MCF 10A (cell line): Measurements from ENCODE around the gene ERC2. TPM values are rescaled to one million over a fixed set of nuclear protein-coding genes. Genes with fewer than 3 reads are reported as not detected.

Experiments
- BruUV-seq: library from RNA; stranded (reverse); fragments of 400-500 nt; replicated peaks from 2 replicates; lab custom pipeline; 2021; lab: Mats Ljungman, UMichigan
- CTCF ChIA-PET: fragments of 300-600 bp; sonication (Branson Sonifier 250); formaldehyde crosslinking; extraction: SDS; loops from one replicate; lab custom pipeline; 2021; ENCODE audit warnings: antibody characterized with exemption, inconsistent platforms; lab: Yijun Ruan, JAX
- POLR2A ChIA-PET: fragments of 300-600, 350-650 bp; sonication (Branson Sonifier 250); formaldehyde crosslinking; extraction: SDS; loops from one replicate; lab custom pipeline; 2020; ENCODE audit warnings: antibody characterized with exemption, inconsistent platforms; lab: Yijun Ruan, JAX
- DNase-seq: peaks from one replicate; pipeline ENCODE4 v3.0.0-alpha.2; 2018; ENCODE audit not compliant: unreplicated experiment
- H3K27ac Mint-ChIP-seq: one replicate; pipeline ENCODE4 v1.8.0; 2022; ENCODE audit warnings: mild to moderate bottlenecking, low read depth, mixed read lengths; ENCODE audit not compliant: unreplicated experiment
- H3K27me3 Mint-ChIP-seq: one replicate; pipeline ENCODE4 v1.8.0; 2022; ENCODE audit warnings: mixed read lengths; ENCODE audit not compliant: insufficient read depth, unreplicated experiment
- H3K36me3 Mint-ChIP-seq: one replicate; pipeline ENCODE4 v1.8.0; 2022; ENCODE audit warnings: mild to moderate bottlenecking, moderate library complexity, mixed read lengths; ENCODE audit not compliant: insufficient read depth, unreplicated experiment
- H3K4me1 Mint-ChIP-seq: one replicate; pipeline ENCODE4 v1.8.0; 2022; ENCODE audit warnings: mixed read lengths; ENCODE audit not compliant: insufficient read depth, unreplicated experiment
- H3K4me3 Mint-ChIP-seq: one replicate; pipeline ENCODE4 v1.8.0; 2022; ENCODE audit warnings: mild to moderate bottlenecking, moderate library complexity, mixed read lengths; ENCODE audit not compliant: unreplicated experiment
- H3K9me3 Mint-ChIP-seq: one replicate; pipeline ENCODE4 v1.8.0; 2022; ENCODE audit warnings: mixed read lengths; ENCODE audit not compliant: unreplicated experiment
- CTCF ChIP-seq: fragments of 200-600 bp; IDR thresholded peaks from one replicate; pipeline ENCODE4 v1.8.0; 2022; ENCODE audit warnings: antibody characterized with exemption, mild to moderate bottlenecking; ENCODE audit not compliant: unreplicated experiment
- intact Hi-C: fragments of 100-400 bp; cut with micrococcal nuclease; formaldehyde crosslinking; loops from 2 replicates; pipeline ENCODE4 v1.14.1; 2022
- total RNA-seq: library from RNA; stranded (reverse); gene quantifications from 2 replicates; pipeline ENCODE4 v1.2.3, GENCODE V29; 2022

ERC2 gene
- total RNA-seq, 1 experiment from 2014 or later: 0.42 TPM

GRCh38 chr3:56375654-56376053 lies 92.6 kb downstream of the ERC2 start:
- DNase-seq: no peak
- intact Hi-C loops: no loop called here
- no peak for TF ChIP-seq CTCF
- H3K9me3 Mint-ChIP-seq: no peaks in the 10 kb centered on the region
- H3K27ac Mint-ChIP-seq: no peak overlapping the region
- no peaks in the 10 kb centered on the region for H3K4me1 Mint-ChIP-seq
- no peaks in the 10 kb centered on the region for H3K27me3 Mint-ChIP-seq
- no peaks in the 10 kb centered on the region for H3K36me3 Mint-ChIP-seq
- BruUV-seq: no TSS peak
- no peak overlapping the region for H3K4me3 Mint-ChIP-seq
- POLR2A ChIA-PET: no interaction called here
- CTCF ChIA-PET: interaction anchor here (1.2 kb wide), 1 partner anchor 10 kb away, joined by 4 read pairs; no protein-coding TSS in a partner anchor

GRCh38 chr3:56373386-56373785 lies 94.9 kb downstream of the ERC2 start:
- no peak for TF ChIP-seq CTCF
- ChIA-PET CTCF (interaction anchor here (2.6 kb wide), 1 partner anchor 33 kb away, joined by 15 read pairs; no protein-coding TSS in a partner anchor), POLR2A (interaction anchor here (1.1 kb wide), 1 partner anchor 17 kb away, joined by 3 read pairs; no protein-coding TSS in a partner anchor)
- intact Hi-C loops: no loop called here
- H3K4me3 Mint-ChIP-seq: no peak overlapping the region
- H3K27ac Mint-ChIP-seq: no peak overlapping the region
- no peak for DNase-seq
- H3K4me1 Mint-ChIP-seq: no peaks in the 10 kb centered on the region
- no peaks in the 10 kb centered on the region for H3K9me3 Mint-ChIP-seq
- H3K27me3 Mint-ChIP-seq: no peaks in the 10 kb centered on the region
- BruUV-seq: no TSS peak
- no peaks in the 10 kb centered on the region for H3K36me3 Mint-ChIP-seq

- no peak for TF ChIP-seq CTCF
- Mint-ChIP-seq H3K4me1 (no peaks in the 10 kb centered on the region), H3K27ac (no peak overlapping the region), H3K9me3 (no peaks in the 10 kb centered on the region), H3K36me3 (no peaks in the 10 kb centered on the region), H3K4me3 (no peak overlapping the region), H3K27me3 (no peaks in the 10 kb centered on the region)
- POLR2A ChIA-PET: no interaction called here
- intact Hi-C loops: no loop called here
- no TSS peak for BruUV-seq
- no peak for DNase-seq
- CTCF ChIA-PET: interaction anchor here (2.6 kb wide), 1 partner anchor 31 kb away, joined by 15 read pairs; no protein-coding TSS in a partner anchor
Observed at GRCh38 chr3:56370991-56371775, 97.1 kb downstream of the ERC2 start.

GRCh38 chr3:56369914-56370313 lies 98.4 kb downstream of the ERC2 start:
- no TSS peak for BruUV-seq
- H3K27ac Mint-ChIP-seq: no peak overlapping the region
- no peak overlapping the region for H3K4me3 Mint-ChIP-seq
- H3K9me3 Mint-ChIP-seq: no peaks in the 10 kb centered on the region
- peak; percentile 4 for DNase-seq
- H3K36me3 Mint-ChIP-seq: no peaks in the 10 kb centered on the region
- intact Hi-C loops: no loop called here
- ChIA-PET CTCF (no interaction called here), POLR2A (no interaction called here)
- TF ChIP-seq CTCF: no peak
- no peaks in the 10 kb centered on the region for H3K27me3 Mint-ChIP-seq
- H3K4me1 Mint-ChIP-seq: no peaks in the 10 kb centered on the region
